ENCODE results near the gene ZNF521. TPM values are rescaled to one million over a fixed set of nuclear protein-coding genes. Genes with fewer than 3 reads are reported as not detected.

The ZNF521 gene
- total and polyA plus RNA-seq, 8 donors, result 0.80 to 290 (median 11.1) TPM

GRCh38 chr18:25097057-25097456 is 254.9 kb downstream of the ZNF521 start:
- Histone ChIP-seq H3K4me1 (peaks cover 0 to 22% (median 7%) of the 10 kb centered on the region in 4 donors), H3K9me3 (no peaks in the 10 kb centered on the region), H3K4me3 (no peak overlapping the region), H3K36me3 (no peaks in the 10 kb centered on the region), H3K27ac (peak overlapping the region in 1 of 5 donors; percentile 13), H3K27me3 (no peaks in the 10 kb centered on the region)
- DNase-seq, result no peak
- TF ChIP-seq EP300 (IDR thresholded peaks at IDR 0.05) (no peak), POLR2AphosphoS5 (IDR thresholded peaks at IDR 0.05) (no peak), POLR2A (IDR thresholded peaks at IDR 0.05) (no peak)
- TF ChIP-seq, protein P1, sequence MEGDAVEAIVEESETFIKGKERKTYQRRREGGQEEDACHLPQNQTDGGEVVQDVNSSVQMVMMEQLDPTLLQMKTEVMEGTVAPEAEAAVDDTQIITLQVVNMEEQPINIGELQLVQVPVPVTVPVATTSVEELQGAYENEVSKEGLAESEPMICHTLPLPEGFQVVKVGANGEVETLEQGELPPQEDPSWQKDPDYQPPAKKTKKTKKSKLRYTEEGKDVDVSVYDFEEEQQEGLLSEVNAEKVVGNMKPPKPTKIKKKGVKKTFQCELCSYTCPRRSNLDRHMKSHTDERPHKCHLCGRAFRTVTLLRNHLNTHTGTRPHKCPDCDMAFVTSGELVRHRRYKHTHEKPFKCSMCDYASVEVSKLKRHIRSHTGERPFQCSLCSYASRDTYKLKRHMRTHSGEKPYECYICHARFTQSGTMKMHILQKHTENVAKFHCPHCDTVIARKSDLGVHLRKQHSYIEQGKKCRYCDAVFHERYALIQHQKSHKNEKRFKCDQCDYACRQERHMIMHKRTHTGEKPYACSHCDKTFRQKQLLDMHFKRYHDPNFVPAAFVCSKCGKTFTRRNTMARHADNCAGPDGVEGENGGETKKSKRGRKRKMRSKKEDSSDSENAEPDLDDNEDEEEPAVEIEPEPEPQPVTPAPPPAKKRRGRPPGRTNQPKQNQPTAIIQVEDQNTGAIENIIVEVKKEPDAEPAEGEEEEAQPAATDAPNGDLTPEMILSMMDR (IDR thresholded peaks at IDR 0.05), result no peak
- intact Hi-C loops (cut with DNase I; ENCODE audit: low total_unique reads), result no loop called here
- WGBS, 5 donors, result 63 to 80% (median 75%) methylated on average over 6 of the region's 6 CpGs

DNA sequence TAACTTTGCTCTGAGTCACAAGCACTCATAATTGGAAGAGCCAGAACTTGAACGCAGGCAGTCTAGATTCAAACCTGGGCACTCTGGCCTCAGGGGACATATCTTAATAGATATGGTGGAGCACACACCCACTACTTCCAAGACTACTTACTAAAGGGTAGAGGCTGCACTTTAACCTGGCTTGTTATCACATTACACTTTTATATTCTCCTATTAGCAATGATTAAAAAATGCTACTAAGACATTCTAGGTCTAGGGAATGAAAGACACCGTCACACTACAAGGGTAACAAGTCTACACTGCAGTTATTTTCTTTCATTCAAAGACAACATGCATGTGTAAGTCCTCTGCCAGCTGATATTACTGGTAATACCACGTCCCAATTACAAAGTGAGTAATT is 258.8 kb downstream of the ZNF521 start:
- Histone ChIP-seq H3K4me1 (peaks cover 0 to 9% (median 0%) of the 10 kb centered on the region in 4 donors), H3K4me3 (no peak overlapping the region), H3K27me3 (no peaks in the 10 kb centered on the region), H3K9me3 (no peaks in the 10 kb centered on the region), H3K36me3 (peaks cover 0 to 14% (median 5%) of the 10 kb centered on the region in 4 donors), H3K27ac (no peak overlapping the region)
- peak in 1 of 2 donors; percentile 16 for DNase-seq
- TF ChIP-seq EP300 (IDR thresholded peaks at IDR 0.05) (no peak), POLR2A (IDR thresholded peaks at IDR 0.05) (no peak), POLR2AphosphoS5 (IDR thresholded peaks at IDR 0.05) (no peak)
- TF ChIP-seq, protein P1 (IDR thresholded peaks at IDR 0.05), result no peak
- intact Hi-C loops (cut with DNase I; ENCODE audit: low total_unique reads), result no loop called here
- 27 to 60% (median 45%) methylated on average over 3 of the region's 3 CpGs for WGBS, 5 donors

- Histone ChIP-seq H3K27ac (no peak overlapping the region), H3K36me3 (peaks cover 0 to 14% (median 5%) of the 10 kb centered on the region in 4 donors), H3K4me1 (peaks cover 0 to 9% (median 0%) of the 10 kb centered on the region in 4 donors), H3K27me3 (no peaks in the 10 kb centered on the region), H3K4me3 (no peak overlapping the region), H3K9me3 (no peaks in the 10 kb centered on the region)
- intact Hi-C loops (cut with DNase I; ENCODE audit: low total_unique reads), result no loop called here
- DNase-seq, result no peak
- no peak for TF ChIP-seq POLR2A (IDR thresholded peaks at IDR 0.05)
- TF ChIP-seq, protein P1 (IDR thresholded peaks at IDR 0.05), result no peak
- no peak for TF ChIP-seq POLR2AphosphoS5 (IDR thresholded peaks at IDR 0.05)
- no peak for TF ChIP-seq EP300 (IDR thresholded peaks at IDR 0.05)
- WGBS, 5 donors, result 90 to 97% (median 97%) methylated on average over 6 of the region's 6 CpGs
These were observed 262.5 kb downstream of the ZNF521 start for GRCh38 chr18:25089470-25089869.

DNA sequence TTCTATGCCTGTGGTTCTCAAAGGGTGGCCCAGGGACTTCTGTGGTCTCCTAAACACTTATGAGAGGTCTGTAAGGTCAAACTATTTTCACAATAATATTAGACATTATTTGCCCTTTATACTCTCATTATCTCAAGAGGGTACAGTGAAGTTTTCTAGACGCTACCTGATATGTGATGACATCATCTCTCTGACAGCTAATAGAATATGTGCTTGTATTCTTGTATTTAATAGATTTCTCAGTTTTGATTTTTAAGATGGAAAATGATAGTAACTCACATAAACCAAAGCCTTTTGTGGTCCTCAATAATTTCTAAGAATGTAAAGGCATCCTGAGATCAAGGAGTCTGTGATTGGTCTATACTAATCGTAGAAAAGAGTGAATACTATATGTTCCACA is 265.1 kb downstream of the ZNF521 start:
- Histone ChIP-seq H3K36me3 (peaks cover 0 to 14% (median 5%) of the 10 kb centered on the region in 4 donors), H3K9me3 (no peaks in the 10 kb centered on the region), H3K27me3 (no peaks in the 10 kb centered on the region), H3K4me1 (no peaks in the 10 kb centered on the region), H3K27ac (no peak overlapping the region), H3K4me3 (no peak overlapping the region)
- TF ChIP-seq, protein P1 (IDR thresholded peaks at IDR 0.05), result no peak
- TF ChIP-seq EP300 (IDR thresholded peaks at IDR 0.05) (no peak), POLR2AphosphoS5 (IDR thresholded peaks at IDR 0.05) (no peak), POLR2A (IDR thresholded peaks at IDR 0.05) (no peak)
- DNase-seq, result no peak
- WGBS, 5 donors, result 83 to 91% (median 85%) methylated on average over 2 of the region's 2 CpGs
- intact Hi-C loops (cut with DNase I; ENCODE audit: low total_unique reads), result no loop called here
